Suprapubic skin (tissue), 3 donors: Measurements from ENCODE around the gene BOD1L1.

Experiments used
- EP300 ChIP-seq: sonication (generic); formaldehyde crosslinking; IDR thresholded peaks from one replicate; pipeline ENCODE4 v1.6.1; 2017; ENCODE audit warnings: antibody characterized with exemption
- POLR2A ChIP-seq, 2 donors: fragments of 450-650 bp; IDR thresholded peaks; one replicate each; pipeline ENCODE4 v1.6.1; 2017; ENCODE audit warnings: antibody characterized with exemption in 2 of 2, mild to moderate bottlenecking in 2 of 2, moderate library complexity in 2 of 2
- TF ChIP-seq, protein P1 (sequence below), 2 donors: fragments of 200-600 bp in 1 of 2; fragments of 450-650 bp in 1 of 2; sonication (generic) in 1 of 2; IDR thresholded peaks; one replicate each; pipeline ENCODE4 v1.5.1; 2016 to 2019; ENCODE audit warnings: antibody characterized with exemption in 2 of 2, mild to moderate bottlenecking in 1 of 2, moderate library complexity in 1 of 2

DNA sequence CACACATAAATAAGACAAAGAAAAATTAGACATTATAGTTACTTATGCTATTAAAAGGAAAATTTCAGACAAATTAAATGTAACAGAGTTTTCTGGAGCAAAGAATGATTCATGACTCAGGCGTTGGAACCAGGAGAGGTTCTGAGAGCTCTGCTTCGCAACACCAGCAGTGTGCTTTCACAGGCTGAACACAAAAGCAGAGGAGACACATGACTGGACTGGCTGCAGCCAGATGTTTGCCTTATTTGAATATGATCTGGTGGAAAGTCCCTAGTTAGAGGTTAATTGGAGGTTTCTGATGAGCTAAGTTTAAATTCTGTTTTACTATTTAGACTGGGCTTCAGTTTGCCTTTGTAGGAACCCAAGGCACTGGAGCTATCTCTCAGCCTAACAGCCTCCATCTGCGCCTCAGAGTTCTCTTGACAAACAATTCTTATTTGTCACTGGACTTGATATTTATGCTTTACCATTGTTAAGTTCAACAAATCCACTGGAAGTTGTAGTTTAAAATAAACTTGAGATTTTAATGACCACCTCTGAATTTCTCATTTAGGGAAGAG is 16.2 kb downstream of the BOD1L1 start:
- TF ChIP-seq EP300 (no peak), POLR2A (IDR thresholded peaks at IDR 0.05) (no peak)
- TF ChIP-seq, protein P1, sequence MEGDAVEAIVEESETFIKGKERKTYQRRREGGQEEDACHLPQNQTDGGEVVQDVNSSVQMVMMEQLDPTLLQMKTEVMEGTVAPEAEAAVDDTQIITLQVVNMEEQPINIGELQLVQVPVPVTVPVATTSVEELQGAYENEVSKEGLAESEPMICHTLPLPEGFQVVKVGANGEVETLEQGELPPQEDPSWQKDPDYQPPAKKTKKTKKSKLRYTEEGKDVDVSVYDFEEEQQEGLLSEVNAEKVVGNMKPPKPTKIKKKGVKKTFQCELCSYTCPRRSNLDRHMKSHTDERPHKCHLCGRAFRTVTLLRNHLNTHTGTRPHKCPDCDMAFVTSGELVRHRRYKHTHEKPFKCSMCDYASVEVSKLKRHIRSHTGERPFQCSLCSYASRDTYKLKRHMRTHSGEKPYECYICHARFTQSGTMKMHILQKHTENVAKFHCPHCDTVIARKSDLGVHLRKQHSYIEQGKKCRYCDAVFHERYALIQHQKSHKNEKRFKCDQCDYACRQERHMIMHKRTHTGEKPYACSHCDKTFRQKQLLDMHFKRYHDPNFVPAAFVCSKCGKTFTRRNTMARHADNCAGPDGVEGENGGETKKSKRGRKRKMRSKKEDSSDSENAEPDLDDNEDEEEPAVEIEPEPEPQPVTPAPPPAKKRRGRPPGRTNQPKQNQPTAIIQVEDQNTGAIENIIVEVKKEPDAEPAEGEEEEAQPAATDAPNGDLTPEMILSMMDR (IDR thresholded peaks at IDR 0.05): no peak
